HL-60 (cell line): ENCODE data around the gene SYNJ2BP.
A peak's percentile ranks its signal among the peaks of the same experiment; 100 is the strongest.

ENCODE experiments used
- GABPA ChIP-seq: IDR thresholded peaks from 2 replicates; pipeline ENCODE4 v1.6.1; 2012; ENCODE audit warnings: low read depth
- POLR2AphosphoS5 ChIP-seq: IDR thresholded peaks from 2 replicates; pipeline ENCODE4 v1.6.1; 2012; ENCODE audit warnings: low read depth
- SPI1 ChIP-seq: IDR thresholded peaks from 2 replicates; pipeline ENCODE4 v1.6.1; 2012; ENCODE audit warnings: low read depth, mild to moderate bottlenecking, borderline replicate concordance
- TF ChIP-seq, protein P1 (sequence below): IDR thresholded peaks from one replicate; pipeline ENCODE4 v1.5.1; 2011; ENCODE audit warnings: low read length, control low read depth, inconsistent platforms; ENCODE audit not compliant: insufficient read depth

GRCh38 chr14:70416725-70417349 is at the start of gene SYNJ2BP:
- TF ChIP-seq, protein P1, sequence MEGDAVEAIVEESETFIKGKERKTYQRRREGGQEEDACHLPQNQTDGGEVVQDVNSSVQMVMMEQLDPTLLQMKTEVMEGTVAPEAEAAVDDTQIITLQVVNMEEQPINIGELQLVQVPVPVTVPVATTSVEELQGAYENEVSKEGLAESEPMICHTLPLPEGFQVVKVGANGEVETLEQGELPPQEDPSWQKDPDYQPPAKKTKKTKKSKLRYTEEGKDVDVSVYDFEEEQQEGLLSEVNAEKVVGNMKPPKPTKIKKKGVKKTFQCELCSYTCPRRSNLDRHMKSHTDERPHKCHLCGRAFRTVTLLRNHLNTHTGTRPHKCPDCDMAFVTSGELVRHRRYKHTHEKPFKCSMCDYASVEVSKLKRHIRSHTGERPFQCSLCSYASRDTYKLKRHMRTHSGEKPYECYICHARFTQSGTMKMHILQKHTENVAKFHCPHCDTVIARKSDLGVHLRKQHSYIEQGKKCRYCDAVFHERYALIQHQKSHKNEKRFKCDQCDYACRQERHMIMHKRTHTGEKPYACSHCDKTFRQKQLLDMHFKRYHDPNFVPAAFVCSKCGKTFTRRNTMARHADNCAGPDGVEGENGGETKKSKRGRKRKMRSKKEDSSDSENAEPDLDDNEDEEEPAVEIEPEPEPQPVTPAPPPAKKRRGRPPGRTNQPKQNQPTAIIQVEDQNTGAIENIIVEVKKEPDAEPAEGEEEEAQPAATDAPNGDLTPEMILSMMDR, result no peak
- no peak for TF ChIP-seq SPI1
- no peak for TF ChIP-seq POLR2AphosphoS5
- peak; percentile 81 for TF ChIP-seq GABPA
